Testis (tissue), 3 donors: ENCODE measurements around the gene SMARCD1. TPM values are rescaled to one million over a fixed set of nuclear protein-coding genes. Genes with fewer than 3 reads are reported as not detected.

Experiments
- DNase-seq: peaks from one replicate; pipeline ENCODE4 v3.0.0-alpha.2; 2019
- H3K27ac ChIP-seq, 2 donors: fragments of 200-600 bp; sonication (generic); one replicate each; pipeline ENCODE4 v1.5.1; 2019
- H3K27me3 ChIP-seq: fragments of 200-600 bp; sonication (generic); one replicate; pipeline ENCODE4 v1.5.1; 2019
- H3K36me3 ChIP-seq: fragments of 200-600 bp; sonication (generic); one replicate; pipeline ENCODE4 v1.5.1; 2017; ENCODE audit warnings: low read depth; ENCODE audit errors: missing control alignments
- H3K4me1 ChIP-seq: fragments of 200-600 bp; sonication (generic); one replicate; pipeline ENCODE4 v1.5.1; 2019
- H3K4me3 ChIP-seq, 2 donors: fragments of 200-600 bp; sonication (generic); one replicate each; pipeline ENCODE4 v1.5.1; 2017 to 2019
- H3K9me3 ChIP-seq: fragments of 200-600 bp; sonication (generic); one replicate; pipeline ENCODE4 v1.5.1; 2017
- CTCF ChIP-seq, 3 experiments: fragments of 450-650 bp in 2 of 3; fragments of 200-600 bp in 1 of 3; sonication (generic) in 1 of 3; IDR thresholded peaks; one replicate each; pipeline ENCODE4 v1.5.1; 2016 to 2019; ENCODE audit warnings: antibody characterized with exemption in 3 of 3, mild to moderate bottlenecking in 2 of 3, moderate library complexity in 1 of 3
- POLR2A ChIP-seq: fragments of 450-650 bp; IDR thresholded peaks from one replicate; pipeline ENCODE4 v1.6.1; 2017; ENCODE audit warnings: antibody characterized with exemption, mild to moderate bottlenecking, moderate library complexity
- WGBS, 2 donors: methylation state at CpG; one replicate each; pipeline ENCODE4 v1.1.5; 2018; 5-methylcytosine and 5-hydroxymethylcytosine counted together
- intact Hi-C: fragments of 100-400 bp; cut with DNase I; formaldehyde crosslinking; loops from one replicate; pipeline ENCODE4 v1.15.1; 2023; ENCODE audit warnings: low total_unique reads
- polyA plus RNA-seq: library from polyadenylated mRNA; stranded (reverse); fragments of 350-450 nt; fragmentation: Illumina TruSeq; extraction: RNeasy Lipid Tissue Mini Kit (QIAGEN cat#74804); gene quantifications from one replicate; pipeline ENCODE4 v1.2.3, GENCODE V29; 2014; ENCODE audit warnings: low read depth, low replicate concordance; ENCODE audit not compliant: insufficient read depth
- total RNA-seq, 2 donors: library from RNA; depleted of rRNA; stranded (reverse); fragments of >200 nt; gene quantifications; one replicate each; pipeline ENCODE4 v1.2.3, GENCODE V29; 2016

The SMARCD1 gene
- total and polyA plus RNA-seq, 3 donors from 2014 or later, result 67.3 to 99.0 (median 87.6) TPM

GRCh38 chr12:50103767-50104321 is 18.7 kb downstream of the SMARCD1 start, which contains the start of gene GPD1:
GPD1 (plus strand) TSS chr12:50104008; CDS start chr12:50104051, 43 bp downstream.
- peak; percentile 77 for DNase-seq
- intact Hi-C loops, result loop anchor here (10.0 kb wide), 1 partner anchor 71 kb away; no protein-coding TSS in a partner anchor
- peaks cover 27% of the 10 kb centered on the region for H3K4me1 ChIP-seq
- TF ChIP-seq POLR2A, result no peak
- no peak for TF ChIP-seq CTCF (IDR thresholded peaks at IDR 0.05)
- H3K27me3 ChIP-seq, result no peaks in the 10 kb centered on the region
- no peak within 1 kb of the TSS for H3K4me3 ChIP-seq
- H3K27ac ChIP-seq, result peak within 1 kb of the TSS in 1 of 2 donors; percentile 20
- no peaks in the 10 kb centered on the region for H3K36me3 ChIP-seq
- WGBS, 2 donors, result 32 to 56% methylated on average over 11 to 13 of the region's 13 CpGs
- H3K9me3 ChIP-seq, result no peaks in the 10 kb centered on the region

- intact Hi-C loops, result loop anchor here (10.0 kb wide), 1 partner anchor 70 kb away; no protein-coding TSS in a partner anchor
- no peak for TF ChIP-seq CTCF (IDR thresholded peaks at IDR 0.05)
- TF ChIP-seq POLR2A, result no peak
- 84 to 90% methylated on average over 10 to 14 of the region's 14 CpGs for WGBS, 2 donors
These were observed 19.6 kb downstream of the SMARCD1 start for GRCh38 chr12:50104417-50105366.

GRCh38 chr12:50105913-50106450 is 20.8 kb downstream of the SMARCD1 start:
- no peaks in the 10 kb centered on the region for H3K27me3 ChIP-seq
- WGBS, 2 donors, result 89 to 98% methylated on average over 12 of the region's 12 CpGs
- no peak overlapping the region for H3K4me3 ChIP-seq
- no peaks in the 10 kb centered on the region for H3K36me3 ChIP-seq
- DNase-seq, result no peak
- H3K27ac ChIP-seq, result no peak overlapping the region
- intact Hi-C loops, result loop anchor here (10.0 kb wide), 1 partner anchor 69 kb away; no protein-coding TSS in a partner anchor
- H3K4me1 ChIP-seq, result peaks cover 38% of the 10 kb centered on the region
- no peaks in the 10 kb centered on the region for H3K9me3 ChIP-seq
- TF ChIP-seq POLR2A (no peak), CTCF (IDR thresholded peaks at IDR 0.05) (no peak)

More at GRCh38 chr12:50104417-50105366, 19.6 kb downstream of the SMARCD1 start:
- DNase-seq, result peak; percentile 54
- Histone ChIP-seq H3K4me3 (no peak overlapping the region), H3K9me3 (no peaks in the 10 kb centered on the region), H3K27ac (no peak overlapping the region), H3K36me3 (no peaks in the 10 kb centered on the region), H3K4me1 (peaks cover 27% of the 10 kb centered on the region), H3K27me3 (no peaks in the 10 kb centered on the region)

GRCh38 chr12:50106907-50107306 is 21.8 kb downstream of the SMARCD1 start:
- 89 to 93% methylated on average over 2 to 3 of the region's 3 CpGs for WGBS, 2 donors
- H3K27ac ChIP-seq, result no peak overlapping the region
- intact Hi-C loops, result loop anchor here (10.0 kb wide), 1 partner anchor 68 kb away; no protein-coding TSS in a partner anchor
- H3K27me3 ChIP-seq, result no peaks in the 10 kb centered on the region
- no peaks in the 10 kb centered on the region for H3K9me3 ChIP-seq
- peaks cover 42% of the 10 kb centered on the region for H3K4me1 ChIP-seq
- TF ChIP-seq POLR2A (no peak), CTCF (IDR thresholded peaks at IDR 0.05) (no peak)
- no peak overlapping the region for H3K4me3 ChIP-seq
- H3K36me3 ChIP-seq, result no peaks in the 10 kb centered on the region
- DNase-seq, result no peak
